OCI-LY3 (cell line): ENCODE data around the gene BUD31.

ENCODE experiments used
- CTCF ChIP-seq: fragments of 200-600, 300-600 bp; sonication (generic); IDR thresholded peaks from 2 replicates; pipeline ENCODE4 v1.5.1; 2014; ENCODE audit warnings: antibody characterized with exemption, low read length, low read depth
- EZH2phosphoT487 ChIP-seq: fragments of 200-600 bp; shearing (Covaris generic); IDR thresholded peaks from 2 replicates; pipeline ENCODE4 v1.6.1; 2018; ENCODE audit warnings: antibody characterized with exemption, mixed run types, low read depth

- TF ChIP-seq CTCF (no peak), EZH2phosphoT487 (no peak)
Observed at GRCh38 chr7:99468336-99468918, 59.7 kb downstream of the BUD31 start.
